HG03575 (cell line): ENCODE data around the gene CDKN2C.
"Not testable (repeated sequence)": the region's sequence is repeated elsewhere in the genome, so short reads cannot be mapped to it uniquely, and the experiment has no call there.

Source experiments
- ATAC-seq: cut with Tn5 transposase; IDR thresholded peaks from one replicate; pipeline ENCODE4 v1.9.1; 2021; ENCODE audit not compliant: unreplicated experiment, insufficient number of reproducible peaks, low FRiP score; ENCODE audit errors: extremely low read depth

Gene CDKN2C

DNA sequence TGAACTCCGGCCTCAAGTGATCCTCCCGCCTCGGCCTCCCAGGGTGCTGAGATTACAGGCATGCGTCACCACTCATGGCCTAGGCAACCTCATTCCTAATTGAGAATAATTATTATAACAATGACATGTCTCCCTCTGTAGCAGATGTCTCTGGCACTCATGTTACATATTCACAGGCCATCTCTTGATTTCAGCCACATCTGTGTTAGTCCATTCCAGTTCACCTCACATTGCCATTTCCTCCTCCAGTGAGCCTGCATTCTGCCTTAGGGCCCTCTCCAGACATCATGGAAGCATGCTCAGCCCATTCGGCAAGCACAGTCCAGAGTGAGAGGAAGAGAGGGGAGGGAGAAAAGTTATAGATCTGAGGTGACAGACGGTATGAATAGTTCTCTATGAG is 32.5 kb downstream of the CDKN2C start:
- ATAC-seq, result no peak

DNA sequence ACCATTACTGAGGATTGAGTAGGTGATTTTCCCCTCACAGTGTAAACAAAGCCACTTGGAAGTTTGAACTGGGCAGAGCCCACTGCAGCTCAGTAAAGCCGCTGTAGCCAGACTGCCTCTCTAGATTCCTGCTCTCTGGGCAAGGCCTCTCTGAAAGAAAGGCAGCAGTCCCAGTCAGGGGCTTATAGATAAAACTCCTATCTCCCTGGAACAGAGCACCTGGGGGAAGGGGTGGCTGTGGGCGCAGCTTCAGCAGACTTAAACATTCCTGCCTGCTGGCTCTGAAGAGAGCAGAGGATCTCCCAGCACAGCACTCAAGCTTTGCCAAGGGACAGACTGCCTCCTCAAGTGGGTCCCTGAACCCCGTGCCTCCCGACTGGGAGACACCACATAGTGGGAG is 35.5 kb downstream of the CDKN2C start:
- ATAC-seq, result not testable (repeated sequence)

DNA sequence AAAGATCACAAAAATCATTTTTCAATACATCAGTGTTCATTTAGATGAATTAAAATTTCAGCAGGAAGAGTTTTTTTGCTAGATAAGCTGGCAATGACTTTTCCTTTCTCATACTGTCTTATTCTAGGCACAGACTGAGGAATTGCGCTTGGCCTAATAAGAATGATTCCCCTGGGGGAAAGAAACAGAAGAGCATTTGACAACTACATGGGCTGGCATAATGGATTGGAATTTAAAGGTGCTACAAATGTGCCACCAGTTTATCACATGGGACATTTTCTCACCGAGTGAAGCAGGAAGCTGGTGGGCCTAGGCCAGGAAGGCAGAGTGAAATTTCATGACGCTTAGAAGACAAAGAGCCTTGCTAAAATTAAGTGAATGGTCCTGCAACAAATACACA is 39.3 kb downstream of the CDKN2C start:
- ATAC-seq, result no peak

DNA sequence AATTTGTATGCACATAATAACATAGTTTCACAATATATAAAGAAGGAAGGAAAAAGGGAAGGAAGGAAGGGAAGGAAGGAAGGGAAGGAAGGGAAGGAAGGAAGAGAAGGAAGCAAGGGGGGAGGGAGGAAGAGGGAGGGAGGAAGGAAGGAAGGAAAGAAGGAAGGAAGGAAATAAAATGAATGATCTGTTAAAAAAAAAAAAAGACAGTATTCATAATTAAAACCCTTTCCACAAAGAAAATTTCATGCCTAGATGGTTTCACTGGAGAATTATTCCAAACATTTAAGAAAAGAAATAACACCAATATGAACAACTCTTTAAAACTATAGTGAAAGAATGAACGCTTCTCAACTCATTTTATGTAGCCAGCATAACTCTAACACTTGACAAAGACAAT is 44.8 kb downstream of the CDKN2C start:
- no peak for ATAC-seq

DNA sequence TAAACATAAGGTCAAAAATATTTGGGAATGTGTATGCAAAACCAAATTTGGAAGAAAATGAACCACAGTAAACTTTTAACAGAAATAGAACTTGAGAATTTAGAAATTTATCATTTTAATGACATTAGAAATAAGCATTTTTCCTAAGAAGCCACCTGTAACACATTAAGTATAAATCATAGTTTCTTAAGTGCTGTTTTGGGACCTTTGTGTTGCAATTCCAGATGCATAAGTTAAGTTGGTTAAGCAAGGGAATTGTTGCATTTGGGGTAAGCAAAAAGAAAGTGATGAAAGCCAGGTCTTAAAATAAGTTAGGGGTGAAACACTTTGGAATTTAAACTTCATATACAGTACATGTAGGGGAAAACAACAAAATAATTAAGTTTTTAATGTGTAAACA is 49.8 kb downstream of the CDKN2C start:
- no peak for ATAC-seq
